ENCODE measurements around the gene CHCHD5. TPM values are rescaled to one million over a fixed set of nuclear protein-coding genes. Genes with fewer than 3 reads are reported as not detected.

Gene CHCHD5
- total RNA-seq, 1 donor from 2014 or later: 30.4 TPM

DNA sequence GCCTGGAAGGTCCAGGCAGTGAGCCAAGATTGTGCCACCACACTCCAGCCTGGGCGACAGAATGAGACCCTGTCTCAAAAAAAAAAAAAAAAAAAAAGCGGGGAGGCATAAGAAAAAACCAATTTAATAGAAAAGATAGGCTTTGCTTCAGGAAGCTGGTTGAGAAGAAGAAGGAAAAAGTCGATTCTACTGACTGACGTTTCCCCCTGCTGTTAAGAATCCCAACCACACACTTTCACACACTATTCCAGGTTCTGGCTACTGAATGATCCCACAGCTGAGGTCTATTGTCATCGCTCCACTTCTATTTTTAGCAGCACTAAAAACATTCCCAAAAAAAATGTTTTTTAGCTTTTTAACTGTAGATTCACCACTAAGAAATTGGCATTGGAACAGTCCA, 6.7 kb upstream of the CHCHD5 start:
- H3K4me3 ChIP-seq (ENCODE audit: low read depth, low read length): no peak overlapping the region
- TF ChIP-seq, protein P1, sequence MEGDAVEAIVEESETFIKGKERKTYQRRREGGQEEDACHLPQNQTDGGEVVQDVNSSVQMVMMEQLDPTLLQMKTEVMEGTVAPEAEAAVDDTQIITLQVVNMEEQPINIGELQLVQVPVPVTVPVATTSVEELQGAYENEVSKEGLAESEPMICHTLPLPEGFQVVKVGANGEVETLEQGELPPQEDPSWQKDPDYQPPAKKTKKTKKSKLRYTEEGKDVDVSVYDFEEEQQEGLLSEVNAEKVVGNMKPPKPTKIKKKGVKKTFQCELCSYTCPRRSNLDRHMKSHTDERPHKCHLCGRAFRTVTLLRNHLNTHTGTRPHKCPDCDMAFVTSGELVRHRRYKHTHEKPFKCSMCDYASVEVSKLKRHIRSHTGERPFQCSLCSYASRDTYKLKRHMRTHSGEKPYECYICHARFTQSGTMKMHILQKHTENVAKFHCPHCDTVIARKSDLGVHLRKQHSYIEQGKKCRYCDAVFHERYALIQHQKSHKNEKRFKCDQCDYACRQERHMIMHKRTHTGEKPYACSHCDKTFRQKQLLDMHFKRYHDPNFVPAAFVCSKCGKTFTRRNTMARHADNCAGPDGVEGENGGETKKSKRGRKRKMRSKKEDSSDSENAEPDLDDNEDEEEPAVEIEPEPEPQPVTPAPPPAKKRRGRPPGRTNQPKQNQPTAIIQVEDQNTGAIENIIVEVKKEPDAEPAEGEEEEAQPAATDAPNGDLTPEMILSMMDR (conservative IDR thresholded peaks at IDR 0.05; ENCODE audit: low read depth, low read length): peak; percentile 29
- DNase-seq (ENCODE audit: low read depth): no peak

- peak; percentile 90 for DNase-seq (ENCODE audit: low read depth)
- TF ChIP-seq, protein P1 (conservative IDR thresholded peaks at IDR 0.05; ENCODE audit: low read depth, low read length): peak; percentile 6
- H3K4me3 ChIP-seq (ENCODE audit: low read depth, low read length): no peak overlapping the region
These were observed 5.2 kb upstream of the CHCHD5 start for GRCh38 chr2:112579241-112579640.

GRCh38 chr2:112580084-112580483, 4.3 kb upstream of the CHCHD5 start:
- TF ChIP-seq, protein P1 (conservative IDR thresholded peaks at IDR 0.05; ENCODE audit: low read depth, low read length): no peak
- H3K4me3 ChIP-seq (ENCODE audit: low read depth, low read length): no peak overlapping the region
- DNase-seq (ENCODE audit: low read depth): no peak

DNA sequence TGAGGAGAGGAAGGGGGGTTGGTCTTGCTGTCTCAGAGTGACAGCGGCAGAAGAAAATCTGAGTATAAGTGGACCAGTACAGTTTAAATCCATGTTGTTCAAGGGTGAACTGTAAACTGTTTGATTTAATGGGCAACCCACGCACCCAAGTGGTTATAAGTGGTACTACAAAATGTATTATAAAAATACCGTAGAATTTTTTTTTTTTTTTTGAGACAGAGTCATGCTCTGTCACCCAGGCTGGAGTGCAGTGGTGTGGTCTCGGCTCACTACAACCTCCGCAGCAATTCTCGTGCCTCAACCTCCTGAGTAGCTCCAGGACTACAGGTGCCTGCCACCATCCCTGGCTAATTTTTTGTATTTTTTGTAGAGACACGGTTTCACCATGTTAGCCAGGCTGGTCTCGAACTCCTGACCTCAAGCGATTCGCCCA, 2.1 kb upstream of the CHCHD5 start:
- DNase-seq (ENCODE audit: low read depth): no peak
- TF ChIP-seq, protein P1 (conservative IDR thresholded peaks at IDR 0.05; ENCODE audit: low read depth, low read length): peak; percentile 54
- no peak overlapping the region for H3K4me3 ChIP-seq (ENCODE audit: low read depth, low read length)

DNA sequence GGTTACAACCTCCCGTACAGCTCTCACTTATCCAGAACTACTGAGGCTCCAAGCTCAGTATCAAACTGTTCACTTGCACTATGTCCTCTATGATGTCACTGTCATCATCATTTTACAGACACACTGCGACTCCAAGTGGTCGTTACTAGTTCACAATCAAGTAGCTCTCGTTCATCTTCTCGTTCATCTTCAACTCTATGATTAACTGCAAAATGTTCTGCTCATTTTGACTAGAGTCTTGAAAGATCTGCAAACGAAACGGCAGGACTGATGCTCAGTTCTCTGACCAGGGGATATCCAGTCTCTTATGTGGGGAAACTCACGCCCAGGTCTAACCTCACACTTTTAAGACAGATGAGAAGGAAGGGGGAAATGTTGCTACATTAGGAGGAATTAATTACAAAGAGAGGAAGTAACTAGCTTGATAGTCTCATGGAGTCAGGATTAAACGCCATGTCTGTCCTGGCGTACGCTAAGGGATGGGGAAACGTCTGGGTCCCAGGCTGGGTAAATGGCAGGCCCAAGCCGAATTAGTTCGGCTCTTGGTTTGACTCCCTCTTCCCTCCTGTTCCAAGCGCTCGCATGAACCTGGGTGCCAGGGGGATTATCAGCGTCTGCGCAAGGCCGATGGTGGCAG, 794 bp upstream of the CHCHD5 start:
- peak overlapping the region; percentile 98 for H3K4me3 ChIP-seq (ENCODE audit: low read depth, low read length)
- no peak for DNase-seq (ENCODE audit: low read depth)
- TF ChIP-seq, protein P1 (conservative IDR thresholded peaks at IDR 0.05; ENCODE audit: low read depth, low read length): no peak

- peak overlapping the region; percentile 98 for H3K4me3 ChIP-seq (ENCODE audit: low read depth, low read length)
- DNase-seq (ENCODE audit: low read depth): no peak
- TF ChIP-seq, protein P1 (conservative IDR thresholded peaks at IDR 0.05; ENCODE audit: low read depth, low read length): no peak
These were observed 462 bp downstream of the CHCHD5 start for GRCh38 chr2:112584891-112585250.

- TF ChIP-seq, protein P1 (conservative IDR thresholded peaks at IDR 0.05; ENCODE audit: low read depth, low read length): no peak
- no peak for DNase-seq (ENCODE audit: low read depth)
- H3K4me3 ChIP-seq (ENCODE audit: low read depth, low read length): peak overlapping the region; percentile 98
These were observed 991 bp downstream of the CHCHD5 start for GRCh38 chr2:112585400-112585799.
